ENCODE results near the gene ISCU.

GRCh38 chr12:108585864-108586263 lies 23.5 kb downstream of the ISCU start:
- no peak for TF ChIP-seq CTCF (IDR thresholded peaks at IDR 0.05)
- no peak for TF ChIP-seq EZH2 (IDR thresholded peaks at IDR 0.05)

Data from neural progenitor cell (in vitro differentiated cells).